ENCODE data around the gene CHD5. TPM values are rescaled to one million over a fixed set of nuclear protein-coding genes. Genes with fewer than 3 reads are reported as not detected.

CHD5 gene
- total RNA-seq, 1 experiment from 2014 or later = 1.6 TPM

- no peak overlapping the region for H2BK20ac ChIP-seq (ENCODE audit: low read depth, low read length, poor library complexity, severe bottlenecking)
- no peak overlapping the region for H3K4me3 Mint-ChIP-seq
- peaks cover 3% of the 10 kb centered on the region for H3K27me3 Mint-ChIP-seq (ENCODE audit: low read depth)
These were observed 7.6 kb downstream of the CHD5 start for GRCh38 chr1:6172549-6172948.

More at GRCh38 chr1:6172549-6172948, 7.6 kb downstream of the CHD5 start:
- no peak overlapping the region for H2AK5ac ChIP-seq (ENCODE audit: insufficient read length, low read length)
- H2BK5ac ChIP-seq (ENCODE audit: insufficient read length, low read length) = no peak overlapping the region
- Mint-ChIP-seq H3K27ac (no peak overlapping the region), H3K4me1 (0 out of 4 replicates have a peak, but pooled peaks cover 0 to 2% of the 10 kb centered on the region in 2 experiments), H3K9me3 (no peaks in the 10 kb centered on the region), H3K36me3 (ENCODE audit: insufficient read depth in 1 of 3, low read depth in 3 of 3) (no peaks in the 10 kb centered on the region)
- H3T11ph ChIP-seq (ENCODE audit: low read length) = no peak overlapping the region
- H3K23me2 ChIP-seq (ENCODE audit: insufficient read length, low read depth, low read length, poor library complexity, severe bottlenecking) = no peaks in the 10 kb centered on the region
- no peak overlapping the region for H4K5ac ChIP-seq (ENCODE audit: insufficient read length, low read depth, low read length)
- no peak overlapping the region for H2BK12ac ChIP-seq (ENCODE audit: insufficient read length, low read depth, low read length)
- no peak overlapping the region for H2BK120ac ChIP-seq (ENCODE audit: low read depth, low read length, poor library complexity, severe bottlenecking)
- no peak overlapping the region for H3K4me2 ChIP-seq (ENCODE audit: insufficient read depth, insufficient read length, low read length)
- H3K4ac ChIP-seq (ENCODE audit: low read depth, low read length) = no peak overlapping the region
- H3K9ac ChIP-seq (ENCODE audit: extremely low read depth, insufficient read length, low read length) = no peak overlapping the region
- WGBS (ENCODE audit: extremely low coverage, insufficient read length, low lambda C conversion rate) = no CpG with 5 or more reads among the region's 10 CpGs
- H3K79me2 ChIP-seq (ENCODE audit: insufficient read depth, low read length) = no peaks in the 10 kb centered on the region
- TF ChIP-seq CTCF (conservative IDR thresholded peaks at IDR 0.05) = no peak
- H4K20me1 ChIP-seq (ENCODE audit: control insufficient read depth, insufficient read depth, insufficient read length) = no peaks in the 10 kb centered on the region
- no peak overlapping the region for H2AFZ ChIP-seq (ENCODE audit: low read length)
- H3K79me1 ChIP-seq (ENCODE audit: insufficient read depth, low read depth, low read length, poor library complexity, severe bottlenecking) = no peaks in the 10 kb centered on the region
- H3K27me3 ChIP-seq (ENCODE audit: insufficient read depth, low read length) = no peaks in the 10 kb centered on the region; the same call in 1 of the 2 replicates
- H3K4me1 ChIP-seq (ENCODE audit: insufficient read depth, low read length) = no peaks in the 10 kb centered on the region
- H3K18ac ChIP-seq (ENCODE audit: insufficient read length, low read depth, low read length) = no peak overlapping the region
- no peaks in the 10 kb centered on the region for H3K9me3 ChIP-seq (ENCODE audit: control insufficient read depth, low read depth, low read length)
- no peak overlapping the region for H3K56ac ChIP-seq (ENCODE audit: insufficient read length, low read depth, low read length)
- H3K14ac ChIP-seq (ENCODE audit: insufficient read depth, low read length) = no peak overlapping the region
- H4K8ac ChIP-seq (replicated peaks; ENCODE audit: insufficient read length, low read depth, low read length) = no peak overlapping the region
- H2BK15ac ChIP-seq (ENCODE audit: low read depth, low read length) = no peak overlapping the region
- no peak overlapping the region for H3K23ac ChIP-seq (ENCODE audit: insufficient read length, low read depth, low read length)
- no peak overlapping the region for H3K27ac ChIP-seq (ENCODE audit: insufficient read length, low read depth, low read length)
- no peak overlapping the region for H4K91ac ChIP-seq (ENCODE audit: insufficient read length, low read depth, low read length)
- DNase-seq = no peak
